B cell (primary cell): Measurements from ENCODE around the gene SDK2.

ENCODE experiments used
- CTCF ChIP-seq: fragments of 200-600 bp; IDR thresholded peaks from one replicate; pipeline ENCODE4 v1.8.0; 2022; ENCODE audit warnings: antibody characterized with exemption, mild to moderate bottlenecking
- EZH2 ChIP-seq: IDR thresholded peaks from 2 replicates; pipeline ENCODE4 v1.6.1; 2012; ENCODE audit warnings: borderline replicate concordance, low read depth, mild to moderate bottlenecking, moderate library complexity, low read length; ENCODE audit not compliant: insufficient read depth, poor library complexity, severe bottlenecking

- TF ChIP-seq CTCF (no peak), EZH2 (no peak)
Measured at GRCh38 chr17:73466704-73467433, 177.4 kb downstream of the SDK2 start.
